GM18870 (cell line): ENCODE results near the gene CEP83.
A peak's percentile ranks its signal among the peaks of the same experiment; 100 is the strongest.
"Not testable (repeated sequence)": the region's sequence is repeated elsewhere in the genome, so short reads cannot be mapped to it uniquely, and the experiment has no call there.

Experiments
- ATAC-seq: cut with Tn5 transposase; IDR thresholded peaks from one replicate; pipeline ENCODE4 v1.9.1; 2021; ENCODE audit warnings: moderate library complexity; ENCODE audit not compliant: unreplicated experiment

The CEP83 gene, protein sequence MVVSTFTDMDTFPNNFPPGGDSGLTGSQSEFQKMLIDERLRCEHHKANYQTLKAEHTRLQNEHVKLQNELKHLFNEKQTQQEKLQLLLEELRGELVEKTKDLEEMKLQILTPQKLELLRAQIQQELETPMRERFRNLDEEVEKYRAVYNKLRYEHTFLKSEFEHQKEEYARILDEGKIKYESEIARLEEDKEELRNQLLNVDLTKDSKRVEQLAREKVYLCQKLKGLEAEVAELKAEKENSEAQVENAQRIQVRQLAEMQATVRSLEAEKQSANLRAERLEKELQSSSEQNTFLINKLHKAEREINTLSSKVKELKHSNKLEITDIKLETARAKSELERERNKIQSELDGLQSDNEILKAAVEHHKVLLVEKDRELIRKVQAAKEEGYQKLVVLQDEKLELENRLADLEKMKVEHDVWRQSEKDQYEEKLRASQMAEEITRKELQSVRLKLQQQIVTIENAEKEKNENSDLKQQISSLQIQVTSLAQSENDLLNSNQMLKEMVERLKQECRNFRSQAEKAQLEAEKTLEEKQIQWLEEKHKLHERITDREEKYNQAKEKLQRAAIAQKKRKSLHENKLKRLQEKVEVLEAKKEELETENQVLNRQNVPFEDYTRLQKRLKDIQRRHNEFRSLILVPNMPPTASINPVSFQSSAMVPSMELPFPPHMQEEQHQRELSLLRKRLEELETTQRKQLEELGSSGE

DNA sequence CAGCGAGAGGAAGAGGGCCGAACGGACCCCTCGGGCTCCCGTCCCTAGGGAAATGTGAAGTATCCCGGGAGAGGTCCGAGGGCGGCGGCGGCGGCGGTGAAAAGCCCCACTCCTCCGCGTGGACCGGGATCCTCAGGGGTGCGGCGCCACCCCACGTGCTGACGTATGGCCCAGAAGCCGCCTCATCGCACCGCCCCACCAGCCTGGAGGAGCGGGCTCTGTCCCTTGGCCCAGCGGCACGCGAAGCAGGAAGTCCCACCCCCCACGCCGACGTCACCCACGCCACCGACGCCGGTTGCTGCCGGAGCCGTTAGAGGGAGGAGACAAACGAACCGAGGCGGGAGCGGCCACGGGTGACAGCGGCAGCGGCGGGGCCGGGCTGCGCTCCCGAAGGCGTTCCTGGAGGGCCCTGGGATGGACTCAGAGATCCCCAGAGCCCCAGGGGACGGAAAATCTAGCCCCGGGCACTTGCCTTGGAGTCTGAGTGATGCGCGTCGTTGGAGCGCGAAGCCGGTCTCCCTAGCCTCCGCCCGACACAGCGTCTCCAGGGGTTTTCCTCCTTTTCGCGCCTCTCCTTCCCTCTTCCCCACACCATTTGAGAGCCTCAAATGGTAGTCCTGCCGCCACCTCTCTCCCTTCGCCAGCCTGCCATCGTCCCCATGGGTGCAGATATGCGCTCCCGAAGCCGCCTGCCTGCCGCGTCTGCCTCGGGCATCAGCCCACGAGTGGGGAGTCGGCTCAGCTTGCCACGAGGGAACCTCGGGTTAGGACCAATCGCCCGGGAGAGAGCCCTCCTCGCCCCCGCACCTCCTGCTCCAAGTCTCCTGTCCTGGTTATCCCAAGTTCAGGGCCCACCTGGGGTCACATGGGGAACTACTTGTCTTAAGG is at the start of gene CEP83:
TSS of gene CEP83 (minus strand) at position 140 of the 888 bp plus-strand sequence. CDS start 47,377 bp downstream, outside the sequence.
- ATAC-seq: peak; percentile 87

- ATAC-seq: no peak
Measured at GRCh38 chr12:94509317-94509716, 49.6 kb upstream of the CEP83 start.

GRCh38 chr12:94507455-94507854 is 47.8 kb upstream of the CEP83 start:
- ATAC-seq: no peak

DNA sequence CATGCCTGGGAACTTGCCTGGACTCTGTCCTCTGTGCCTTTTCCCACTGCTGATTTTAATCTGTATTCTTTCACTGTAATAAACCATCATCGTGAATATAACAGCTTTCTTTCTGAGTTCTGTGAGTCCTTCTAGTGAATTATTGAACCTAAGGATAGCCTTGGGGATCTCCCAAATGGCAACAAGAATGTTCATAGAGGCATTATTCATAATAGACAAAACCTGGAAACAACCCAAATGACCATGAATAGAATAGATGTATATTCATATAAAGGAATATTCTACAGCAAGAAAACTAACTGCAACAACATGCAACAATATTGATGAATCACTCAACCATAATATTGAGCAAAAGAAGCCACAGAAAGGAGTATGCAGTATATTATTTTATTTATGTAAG is 44.7 kb upstream of the CEP83 start:
- no peak for ATAC-seq

DNA sequence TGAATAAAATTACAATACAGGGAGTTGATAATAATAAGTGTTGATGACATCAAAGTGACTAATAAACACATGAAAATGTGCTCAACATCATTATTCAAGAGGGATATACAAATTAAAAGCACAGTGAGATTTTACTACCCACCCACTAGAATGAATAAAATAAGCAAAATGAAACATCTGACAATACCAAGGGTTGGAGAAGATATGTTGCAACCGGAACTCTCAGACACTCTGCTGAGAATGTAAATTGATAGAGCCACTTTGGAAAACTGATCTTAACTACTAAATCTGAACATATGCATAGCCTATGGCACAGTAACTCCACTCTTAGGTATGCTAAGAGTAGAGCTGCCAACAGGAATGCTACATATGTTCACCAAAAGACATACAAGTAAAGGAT is 44.0 kb upstream of the CEP83 start:
- ATAC-seq: no peak

DNA sequence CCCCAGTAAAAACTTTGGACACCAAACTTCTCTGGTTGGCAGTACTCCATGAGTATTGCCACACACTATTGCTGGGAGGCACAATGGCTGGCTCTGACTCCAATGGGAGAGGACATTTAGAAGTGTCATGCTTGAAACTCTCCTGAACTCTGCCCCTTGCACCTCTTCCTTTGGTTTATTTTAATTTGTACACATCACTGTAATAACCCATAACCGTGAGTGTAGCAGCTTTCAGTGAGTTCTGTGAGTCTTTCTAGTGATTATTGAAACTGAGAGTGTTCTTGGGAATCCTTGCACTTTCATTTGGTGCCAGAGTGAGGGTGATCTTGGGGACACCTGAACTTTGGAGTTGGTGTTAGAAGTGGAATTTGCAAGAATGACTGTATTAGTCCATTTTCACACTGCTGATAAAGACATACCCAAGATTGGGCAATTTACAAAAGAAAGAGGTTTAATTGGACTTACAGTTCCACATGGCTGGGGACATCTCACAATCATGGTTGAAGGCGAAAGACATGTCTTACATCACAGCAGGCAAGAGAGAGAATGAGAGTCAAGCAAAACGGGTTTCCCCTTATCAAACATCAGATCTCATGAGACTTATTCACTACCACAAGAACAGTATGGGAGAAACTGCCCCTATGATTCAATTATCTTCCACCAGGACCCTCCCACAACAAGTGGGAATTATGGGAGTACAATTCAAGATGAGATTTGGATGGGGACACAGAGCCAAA is 41.3 kb upstream of the CEP83 start:
- ATAC-seq: no peak

DNA sequence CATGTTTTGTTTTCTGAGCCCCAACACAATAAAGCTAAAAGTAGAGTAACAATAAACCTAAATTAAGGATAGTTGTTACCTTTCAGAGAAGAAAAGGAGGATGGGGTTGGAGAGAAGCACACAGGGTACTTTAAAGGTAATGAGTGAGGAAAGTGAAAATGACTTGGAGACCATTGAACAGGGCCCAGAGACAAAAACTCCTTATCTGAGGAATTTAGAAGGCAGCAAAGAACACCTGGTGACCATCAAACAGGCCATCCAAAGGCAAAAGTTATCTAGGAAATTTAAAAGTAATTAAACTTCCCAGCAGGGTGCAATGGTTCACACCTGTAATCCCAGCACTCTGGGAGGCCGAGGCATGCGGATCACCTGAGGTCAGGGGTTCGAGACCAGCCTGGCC is 39.0 kb upstream of the CEP83 start:
- ATAC-seq: no peak

DNA sequence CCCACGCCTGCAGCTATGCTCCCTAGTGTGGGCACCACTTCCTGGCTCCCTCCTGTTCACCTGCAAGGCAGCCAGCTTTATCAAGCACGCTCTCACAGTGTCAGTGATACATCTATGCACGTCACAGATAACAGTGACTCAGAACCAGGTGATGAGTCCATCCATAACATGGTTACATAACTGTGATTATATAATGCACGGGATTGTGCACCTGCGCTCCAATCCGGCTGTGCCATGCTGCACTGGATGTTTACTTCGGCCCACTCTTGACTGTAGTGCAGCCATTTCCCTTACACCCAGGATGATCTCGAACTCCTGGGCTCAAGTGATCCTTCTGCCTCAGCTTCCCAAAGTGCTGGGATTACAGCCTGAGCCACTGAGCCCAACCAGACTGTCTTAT is 38.4 kb upstream of the CEP83 start:
- no peak for ATAC-seq

DNA sequence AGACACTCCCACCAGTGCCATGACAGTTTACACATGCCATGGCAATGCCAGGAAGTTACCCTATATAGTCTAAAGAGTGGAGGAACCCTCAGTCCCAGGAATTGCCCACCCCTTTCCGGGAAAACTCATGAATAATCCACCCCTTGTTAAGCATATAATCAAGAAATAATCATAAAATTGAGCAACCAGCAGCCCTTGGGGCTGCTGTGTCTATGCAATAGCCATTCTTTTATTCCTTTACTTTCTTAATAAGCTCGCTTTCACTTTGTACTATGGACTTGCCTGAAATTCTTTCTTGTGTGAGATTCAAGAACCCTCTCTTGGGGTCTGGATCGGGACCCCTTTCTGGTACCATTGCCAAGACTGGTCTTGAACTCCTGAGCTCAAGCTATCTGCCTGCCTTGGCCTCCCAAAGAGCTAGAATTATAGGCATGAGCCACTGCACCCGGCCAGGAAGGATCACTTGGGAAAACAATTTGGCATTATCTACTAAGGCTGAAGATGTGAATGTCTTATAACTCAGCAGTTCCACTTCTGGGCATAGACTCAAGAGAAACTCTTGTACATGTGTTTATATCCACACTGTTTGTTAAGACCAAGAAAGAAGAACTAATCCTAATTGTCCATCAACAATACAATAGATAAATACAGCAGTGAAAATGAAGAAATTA is 35.9 kb upstream of the CEP83 start:
- no peak for ATAC-seq

DNA sequence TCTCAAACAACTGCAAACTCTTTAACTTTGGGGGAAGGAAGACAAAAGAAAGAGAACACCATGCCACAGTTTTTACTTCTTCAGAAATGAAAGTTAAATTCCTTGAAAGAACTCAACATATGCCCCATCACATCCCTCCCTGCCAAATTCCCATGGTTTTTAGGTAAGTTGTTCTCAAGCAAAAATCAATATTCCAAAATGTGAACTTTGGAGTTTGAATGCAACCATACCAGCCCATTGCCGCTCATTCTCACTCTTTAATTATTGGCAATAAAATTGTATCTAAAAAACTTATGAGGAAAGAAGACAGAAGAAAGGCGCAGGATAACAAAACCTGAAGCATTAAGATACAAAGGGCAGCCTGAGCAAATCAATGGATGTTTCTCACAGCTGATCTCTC is 31.8 kb upstream of the CEP83 start:
- no peak for ATAC-seq

- peak; percentile 94 for ATAC-seq
Measured at GRCh38 chr12:94488463-94488862, 28.8 kb upstream of the CEP83 start.

GRCh38 chr12:94481734-94482133 is 22.1 kb upstream of the CEP83 start:
- ATAC-seq: no peak

DNA sequence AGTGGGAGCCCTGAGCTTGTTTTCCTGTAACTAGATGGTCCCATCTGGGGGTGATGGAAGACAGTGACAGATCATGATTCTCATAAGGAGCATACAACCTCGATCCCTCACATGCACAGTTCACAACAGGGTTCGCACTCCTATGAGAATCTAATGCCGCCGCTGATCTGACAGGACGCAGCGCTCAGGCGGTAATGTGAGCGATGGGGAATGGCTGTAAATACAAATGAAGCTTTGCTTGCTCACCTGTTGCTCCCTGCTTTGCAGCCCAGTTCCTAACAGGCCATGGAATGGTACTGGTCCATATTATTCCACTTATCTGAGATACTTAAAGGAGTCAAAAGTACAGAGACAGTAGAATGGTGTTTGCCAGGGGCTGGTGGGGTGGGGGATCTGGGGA is 9.9 kb upstream of the CEP83 start:
- no peak for ATAC-seq

DNA sequence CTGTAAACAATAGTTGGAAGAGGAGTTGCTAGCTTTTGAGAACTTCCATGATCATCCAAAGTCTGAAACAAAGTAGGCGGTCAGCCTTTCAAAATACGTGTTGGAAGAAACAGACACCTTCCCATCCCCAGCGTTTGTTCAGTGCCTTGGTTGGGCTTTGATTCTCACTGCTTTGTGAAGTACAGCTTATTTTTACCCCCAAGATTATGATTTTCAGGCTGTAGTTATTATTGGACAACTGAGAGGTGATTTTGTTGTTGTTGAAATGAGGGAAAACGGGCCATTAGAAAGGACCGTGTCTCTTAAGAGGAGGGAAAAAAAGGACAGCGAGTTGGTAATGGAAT is 921 bp upstream of the CEP83 start:
- ATAC-seq: no peak

DNA sequence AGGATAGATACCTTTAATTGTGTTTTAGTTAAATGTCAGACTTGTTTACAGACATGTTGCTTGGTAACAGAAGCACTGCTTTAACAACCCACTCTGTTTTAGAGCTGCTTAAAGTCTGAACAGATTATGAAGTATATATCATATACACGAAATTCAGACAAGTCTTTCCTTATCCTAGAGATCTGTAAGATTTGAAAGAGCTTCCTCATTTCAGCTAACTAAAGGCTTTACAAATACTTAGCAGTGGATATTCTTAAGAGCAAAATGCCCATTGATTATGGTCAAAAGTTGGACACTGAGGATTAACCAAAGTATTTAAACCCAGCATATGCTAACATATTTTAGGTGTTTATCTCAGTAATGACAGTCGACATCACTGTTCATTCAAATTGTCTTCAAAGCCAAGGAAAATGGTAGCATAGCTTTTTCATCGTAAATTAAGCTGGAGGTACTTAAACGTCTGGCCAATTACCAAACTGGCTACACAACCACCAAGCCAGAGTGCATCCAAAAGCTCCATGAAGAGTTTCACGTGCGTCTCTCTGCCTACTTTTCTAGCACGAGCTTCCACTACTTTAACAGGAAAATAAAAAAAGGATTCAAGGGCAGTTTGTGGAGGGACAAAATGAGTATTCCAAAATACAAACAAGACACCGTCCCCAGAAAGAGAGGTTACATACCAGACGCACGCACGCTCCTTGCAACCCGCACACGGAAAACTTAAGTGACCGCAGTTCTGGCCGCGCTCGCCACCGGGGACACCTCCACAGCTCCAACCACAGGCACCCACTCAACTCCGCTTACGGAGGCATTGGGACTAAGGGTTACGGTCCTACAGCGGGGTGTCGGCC is 565 bp downstream of the CEP83 start:
- peak; percentile 35 for ATAC-seq

DNA sequence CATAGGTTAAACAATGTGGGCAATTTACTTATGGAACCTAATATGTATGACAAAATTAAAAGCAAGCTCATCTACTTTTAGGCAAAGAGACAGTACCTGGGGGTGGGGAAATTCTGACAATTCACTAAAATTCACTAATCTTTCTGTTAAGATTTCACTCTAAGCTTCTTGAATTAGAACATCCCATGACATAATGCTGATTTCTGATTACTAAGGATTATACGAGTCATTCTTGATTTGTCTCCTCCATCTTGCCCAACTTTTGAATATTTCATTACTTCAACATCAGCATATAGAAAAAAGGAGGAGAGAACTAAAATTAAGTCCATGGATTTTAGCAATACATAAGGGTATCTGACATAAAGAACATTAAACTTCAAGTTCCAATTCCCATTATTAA is 2.4 kb downstream of the CEP83 start:
- no peak for ATAC-seq

DNA sequence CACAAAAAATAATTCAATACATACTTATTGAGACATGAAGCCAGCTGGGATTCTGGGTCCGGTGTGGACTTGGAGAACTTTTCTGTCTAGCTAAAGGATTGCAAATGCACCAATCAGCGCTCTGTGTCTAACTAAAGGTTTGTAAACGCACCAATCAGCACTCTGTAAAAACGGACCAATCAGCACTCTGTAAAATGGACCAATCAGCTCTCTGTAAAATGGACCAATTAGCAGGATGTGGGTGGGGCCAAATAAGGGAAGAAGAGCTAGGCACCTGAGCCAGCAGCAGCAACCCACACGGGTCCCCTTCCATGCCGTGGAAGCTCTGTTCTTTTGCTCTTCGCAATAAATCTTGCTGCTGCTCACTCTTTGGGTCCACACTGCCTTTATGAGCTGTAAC is 5.3 kb downstream of the CEP83 start:
- not testable (repeated sequence) for ATAC-seq

- no peak for ATAC-seq
Measured at GRCh38 chr12:94445662-94446061, 14.0 kb downstream of the CEP83 start.

GRCh38 chr12:94437303-94437702 is 22.4 kb downstream of the CEP83 start:
- ATAC-seq: no peak
